ENCODE results near the gene THOC7.

The THOC7 gene

GRCh38 chr3:63832395-63832794 lies 31.2 kb downstream of the THOC7 start:
- no peak for DNase-seq

GRCh38 chr3:63830526-63830925 lies 33.1 kb downstream of the THOC7 start:
- DNase-seq = no peak

- no peak for DNase-seq
Measured at GRCh38 chr3:63824309-63824708, 39.3 kb downstream of the THOC7 start.

- DNase-seq = no peak
Measured at GRCh38 chr3:63819151-63819398, 44.5 kb downstream of the THOC7 start, which contains the start of gene C3orf49. Gene C3orf49 (plus strand): TSS chr3:63819299. CDS start chr3:63819472, 173 bp downstream.

- peak; percentile 56 for DNase-seq
Measured at GRCh38 chr3:63818282-63819150, 45.1 kb downstream of the THOC7 start.

- no peak for DNase-seq
Measured at GRCh38 chr3:63817225-63817624, 46.4 kb downstream of the THOC7 start.

- no peak for DNase-seq
Measured at GRCh38 chr3:63814237-63814636, 49.4 kb downstream of the THOC7 start.

GRCh38 chr3:63809607-63810006 lies 54.0 kb downstream of the THOC7 start:
- DNase-seq = no peak

GRCh38 chr3:63808633-63809032 lies 55.0 kb downstream of the THOC7 start:
- no peak for DNase-seq

- DNase-seq = no peak
Measured at GRCh38 chr3:63807961-63808565, 55.5 kb downstream of the THOC7 start.

- no peak for DNase-seq
Measured at GRCh38 chr3:63803911-63804310, 59.7 kb downstream of the THOC7 start.

GRCh38 chr3:63800097-63800496 lies 63.5 kb downstream of the THOC7 start:
- DNase-seq = no peak

- no peak for DNase-seq
Measured at GRCh38 chr3:63798949-63799348, 64.7 kb downstream of the THOC7 start.

- DNase-seq = no peak
Measured at GRCh38 chr3:63798544-63798943, 65.1 kb downstream of the THOC7 start.

GRCh38 chr3:63795438-63795837 lies 68.2 kb downstream of the THOC7 start:
- DNase-seq = no peak

GRCh38 chr3:63791974-63792373 lies 71.6 kb downstream of the THOC7 start:
- DNase-seq = no peak
